GM12875 (cell line): Measurements from ENCODE around the gene CADPS.

Source experiments
- H3K4me3 ChIP-seq: one replicate; pipeline ENCODE4 v1.5.1; 2011; ENCODE audit warnings: low read depth, low read length, control low read depth
- TF ChIP-seq, protein P1 (sequence below): IDR thresholded peaks from 2 replicates; pipeline ENCODE4 v1.5.1; 2011; ENCODE audit warnings: low read depth, mild to moderate bottlenecking, control low read depth, inconsistent platforms, low read length, moderate library complexity, borderline replicate concordance; ENCODE audit not compliant: insufficient read depth

Gene CADPS

DNA sequence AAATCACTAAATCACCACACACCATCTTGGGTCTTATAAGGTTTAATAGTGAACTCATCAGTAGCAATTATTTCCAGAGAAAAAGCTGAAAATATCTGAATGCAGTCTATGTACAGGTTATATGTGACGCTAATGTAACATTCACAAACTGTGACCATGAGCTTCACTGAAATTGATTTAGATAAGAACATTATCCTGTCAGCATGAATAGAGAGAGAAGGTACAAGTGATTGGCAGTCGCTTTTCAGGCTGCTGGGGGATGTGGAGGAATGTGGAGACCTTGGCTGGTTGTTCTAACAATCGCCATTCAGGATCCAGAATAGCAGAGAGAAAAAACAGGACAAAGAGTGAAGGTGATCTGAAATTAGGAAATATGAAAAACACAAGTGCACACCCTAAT is 98.1 kb downstream of the CADPS start:
- H3K4me3 ChIP-seq = no peak overlapping the region
- TF ChIP-seq, protein P1, sequence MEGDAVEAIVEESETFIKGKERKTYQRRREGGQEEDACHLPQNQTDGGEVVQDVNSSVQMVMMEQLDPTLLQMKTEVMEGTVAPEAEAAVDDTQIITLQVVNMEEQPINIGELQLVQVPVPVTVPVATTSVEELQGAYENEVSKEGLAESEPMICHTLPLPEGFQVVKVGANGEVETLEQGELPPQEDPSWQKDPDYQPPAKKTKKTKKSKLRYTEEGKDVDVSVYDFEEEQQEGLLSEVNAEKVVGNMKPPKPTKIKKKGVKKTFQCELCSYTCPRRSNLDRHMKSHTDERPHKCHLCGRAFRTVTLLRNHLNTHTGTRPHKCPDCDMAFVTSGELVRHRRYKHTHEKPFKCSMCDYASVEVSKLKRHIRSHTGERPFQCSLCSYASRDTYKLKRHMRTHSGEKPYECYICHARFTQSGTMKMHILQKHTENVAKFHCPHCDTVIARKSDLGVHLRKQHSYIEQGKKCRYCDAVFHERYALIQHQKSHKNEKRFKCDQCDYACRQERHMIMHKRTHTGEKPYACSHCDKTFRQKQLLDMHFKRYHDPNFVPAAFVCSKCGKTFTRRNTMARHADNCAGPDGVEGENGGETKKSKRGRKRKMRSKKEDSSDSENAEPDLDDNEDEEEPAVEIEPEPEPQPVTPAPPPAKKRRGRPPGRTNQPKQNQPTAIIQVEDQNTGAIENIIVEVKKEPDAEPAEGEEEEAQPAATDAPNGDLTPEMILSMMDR = no peak

DNA sequence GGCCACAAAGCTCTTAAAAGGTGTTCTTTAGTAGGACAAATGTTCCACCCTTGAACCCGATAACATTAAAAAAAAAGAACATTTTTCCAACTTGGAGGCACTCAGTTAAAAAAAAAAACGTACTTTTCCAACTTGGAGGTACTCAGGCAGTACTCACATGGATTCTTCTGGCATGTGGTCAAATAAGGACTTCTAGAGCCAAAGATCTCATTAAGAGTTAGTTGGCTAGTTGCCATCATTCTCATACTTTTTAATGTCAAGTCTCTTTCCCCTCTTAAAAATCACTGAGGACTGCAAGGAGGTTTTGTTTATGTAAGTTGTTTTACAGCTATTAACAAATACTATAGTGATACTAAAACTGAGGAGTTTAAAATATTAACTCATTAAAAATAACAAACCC is 101.0 kb downstream of the CADPS start:
- H3K4me3 ChIP-seq = no peak overlapping the region
- TF ChIP-seq, protein P1 = no peak

DNA sequence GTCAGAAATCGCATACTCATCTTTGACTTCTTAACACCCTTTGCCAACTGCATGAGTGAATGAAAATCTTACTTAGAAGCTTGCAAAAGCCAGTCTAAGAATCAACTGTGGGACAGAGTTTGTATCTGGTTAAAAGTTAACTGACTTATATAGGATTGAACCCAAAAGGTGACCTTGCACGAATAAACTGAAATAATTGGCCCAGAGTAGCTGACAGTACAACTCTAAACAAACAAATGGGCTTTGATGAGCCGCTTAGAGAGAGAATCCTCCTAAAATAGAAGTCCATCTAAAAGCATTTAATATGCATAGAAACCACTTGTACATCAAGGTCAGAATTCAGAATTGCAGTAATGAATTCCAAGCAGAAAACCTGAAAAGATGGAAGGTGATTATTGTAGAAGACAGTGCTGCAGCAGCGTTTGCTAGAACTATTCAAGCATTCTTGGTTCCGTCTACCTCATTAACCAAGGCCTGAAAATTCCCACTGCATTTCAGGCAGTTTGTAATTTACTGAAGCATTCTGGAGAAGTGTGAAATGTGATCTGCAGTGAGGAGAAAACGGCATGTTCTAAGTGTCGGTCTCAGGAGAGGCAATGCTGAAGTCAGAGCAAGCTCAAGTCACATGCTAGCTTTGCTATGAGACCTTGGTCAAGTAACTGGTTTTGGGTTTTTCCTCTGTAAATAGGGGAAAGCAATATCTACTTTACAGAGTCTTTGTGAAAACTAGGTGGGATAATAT is 103.7 kb downstream of the CADPS start:
- TF ChIP-seq, protein P1 = no peak
- no peak overlapping the region for H3K4me3 ChIP-seq

DNA sequence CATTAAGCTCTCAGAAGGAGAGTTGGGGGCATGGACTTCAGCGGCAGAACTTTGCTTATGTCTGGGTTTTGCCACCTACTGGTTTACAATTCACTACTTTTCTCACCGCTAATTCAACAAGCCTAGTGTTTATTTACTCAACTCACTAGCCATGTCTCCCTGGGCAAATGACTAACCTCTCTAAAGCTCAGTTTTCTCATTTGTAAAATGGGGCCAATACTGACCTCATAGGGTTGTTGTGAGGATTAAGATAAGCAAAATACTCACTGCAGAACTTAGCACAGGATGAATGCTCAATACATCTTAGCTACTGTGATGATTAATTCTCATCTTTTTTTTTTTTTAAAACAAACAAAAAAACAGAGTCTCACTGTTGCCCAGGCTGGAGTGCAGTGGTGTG is 106.3 kb downstream of the CADPS start:
- TF ChIP-seq, protein P1 = no peak
- H3K4me3 ChIP-seq = no peak overlapping the region

DNA sequence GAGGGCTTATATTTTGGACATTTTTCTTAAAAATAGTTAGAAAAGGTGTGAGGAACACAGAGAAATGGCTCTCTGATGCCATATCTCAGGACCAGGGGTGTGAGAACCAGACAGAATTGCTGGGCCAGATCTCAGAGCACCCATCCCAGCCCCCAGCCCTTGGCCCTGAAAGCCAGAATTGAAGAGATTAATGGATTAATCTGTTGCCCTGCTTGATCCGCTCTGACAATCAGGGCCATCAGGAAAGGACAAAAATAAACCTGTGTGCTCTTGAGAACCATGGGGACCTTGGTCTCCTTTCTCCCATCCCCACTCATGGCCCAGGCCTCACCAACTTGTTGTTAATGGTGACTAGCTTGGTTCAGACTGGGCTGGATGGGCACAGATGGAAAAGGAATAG is 113.5 kb downstream of the CADPS start:
- TF ChIP-seq, protein P1 = no peak
- no peak overlapping the region for H3K4me3 ChIP-seq

DNA sequence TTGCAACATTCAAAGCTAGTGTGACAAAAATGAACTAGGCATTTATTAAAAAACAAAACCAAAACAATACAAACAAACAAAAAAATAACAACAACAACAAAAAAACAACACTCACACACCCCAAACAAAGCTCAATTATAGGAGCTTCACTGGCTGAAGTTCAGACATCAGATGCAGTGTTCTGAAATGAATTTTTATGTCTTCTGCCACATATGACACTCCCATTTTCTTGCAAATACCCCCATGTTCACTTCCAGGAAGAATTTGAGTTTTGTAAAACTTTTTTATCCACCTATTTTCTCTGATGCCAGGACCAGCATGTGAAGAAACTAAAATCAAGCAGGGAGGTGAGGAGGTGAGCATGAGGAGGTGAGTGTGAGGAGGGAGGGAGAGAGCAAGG is 113.9 kb downstream of the CADPS start:
- TF ChIP-seq, protein P1 = no peak

DNA sequence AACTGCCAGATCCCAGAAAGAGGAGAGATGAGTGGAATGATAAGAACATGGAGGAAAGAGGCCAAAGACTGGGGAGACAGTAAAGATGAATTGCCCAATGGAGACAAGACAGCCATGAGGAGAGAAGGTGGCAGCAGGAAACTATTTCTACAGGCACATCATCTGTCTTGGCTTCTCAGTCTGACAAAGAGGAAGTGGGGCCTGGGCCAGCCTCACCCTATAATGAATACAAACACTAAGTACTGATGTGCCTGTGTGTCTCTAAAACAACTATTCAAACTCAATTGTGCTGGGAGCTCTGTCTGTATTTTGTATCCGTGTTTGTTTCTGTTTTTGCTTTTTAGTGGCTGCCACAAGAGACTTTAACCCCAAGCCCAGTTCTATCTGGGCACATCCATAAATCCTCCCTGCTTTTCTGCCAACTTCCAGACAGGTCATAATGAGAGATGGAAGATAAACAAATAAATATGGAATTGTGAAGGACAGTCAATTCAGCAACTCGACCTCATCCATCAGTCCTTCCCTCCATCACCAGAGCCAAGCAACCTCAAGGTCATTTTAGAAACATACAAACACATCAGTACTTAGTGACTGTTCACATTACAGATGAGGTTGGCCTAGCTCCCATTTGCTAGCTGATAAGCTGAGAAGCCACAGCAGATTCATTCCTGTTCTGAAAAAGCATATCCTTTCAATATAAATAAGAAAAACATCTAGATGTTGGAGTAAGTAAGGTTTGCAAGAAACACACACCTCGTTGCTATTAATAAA is 116.7 kb downstream of the CADPS start:
- TF ChIP-seq, protein P1 = no peak
- H3K4me3 ChIP-seq = no peak overlapping the region

More for the DNA sequence above, 113.9 kb downstream of the CADPS start:
- no peak overlapping the region for H3K4me3 ChIP-seq
